Ishikawa (cell line): ENCODE results near the gene FGF8.

Experiments used
- CEBPB ChIP-seq: IDR thresholded peaks from 2 replicates; pipeline ENCODE4 v1.6.1; 2012
- CREB1 ChIP-seq: IDR thresholded peaks from 2 replicates; pipeline ENCODE4 v1.6.1; 2012; ENCODE audit warnings: low read depth
- EGR1 ChIP-seq: IDR thresholded peaks from 2 replicates; pipeline ENCODE4 v1.6.1; 2012
- EP300 ChIP-seq: IDR thresholded peaks from 2 replicates; pipeline ENCODE4 v1.6.1; 2012; ENCODE audit warnings: borderline replicate concordance
- FOXM1 ChIP-seq: IDR thresholded peaks from 2 replicates; pipeline ENCODE4 v1.6.1; 2012; ENCODE audit warnings: low read depth, borderline replicate concordance
- NFIC ChIP-seq: IDR thresholded peaks from 2 replicates; pipeline ENCODE4 v1.6.1; 2012
- RAD21 ChIP-seq: IDR thresholded peaks from 2 replicates; pipeline ENCODE4 v1.6.1; 2012; ENCODE audit warnings: low read depth
- TAF1 ChIP-seq: IDR thresholded peaks from 2 replicates; pipeline ENCODE4 v1.6.1; 2012; ENCODE audit warnings: low read depth, mild to moderate bottlenecking
- TCF12 ChIP-seq: IDR thresholded peaks from 2 replicates; pipeline ENCODE4 v1.6.1; 2012; ENCODE audit warnings: low read depth
- TEAD4 ChIP-seq: IDR thresholded peaks from 2 replicates; pipeline ENCODE4 v1.6.1; 2012
- YY1 ChIP-seq: IDR thresholded peaks from 2 replicates; pipeline ENCODE4 v1.6.1; 2012; ENCODE audit warnings: low read depth
- ZBTB7A ChIP-seq: IDR thresholded peaks from 2 replicates; pipeline ENCODE4 v1.6.1; 2012; ENCODE audit warnings: low read depth
- TF ChIP-seq, protein P1 (sequence below): IDR thresholded peaks from 2 replicates; pipeline ENCODE4 v1.6.1; 2012
- TF ChIP-seq, protein P2 (sequence below): IDR thresholded peaks from 2 replicates; pipeline ENCODE4 v1.6.1; 2012; ENCODE audit warnings: low read depth, mild to moderate bottlenecking
- TF ChIP-seq, protein P3 (sequence below): IDR thresholded peaks from 2 replicates; pipeline ENCODE4 v1.6.1; 2012

Gene FGF8

DNA sequence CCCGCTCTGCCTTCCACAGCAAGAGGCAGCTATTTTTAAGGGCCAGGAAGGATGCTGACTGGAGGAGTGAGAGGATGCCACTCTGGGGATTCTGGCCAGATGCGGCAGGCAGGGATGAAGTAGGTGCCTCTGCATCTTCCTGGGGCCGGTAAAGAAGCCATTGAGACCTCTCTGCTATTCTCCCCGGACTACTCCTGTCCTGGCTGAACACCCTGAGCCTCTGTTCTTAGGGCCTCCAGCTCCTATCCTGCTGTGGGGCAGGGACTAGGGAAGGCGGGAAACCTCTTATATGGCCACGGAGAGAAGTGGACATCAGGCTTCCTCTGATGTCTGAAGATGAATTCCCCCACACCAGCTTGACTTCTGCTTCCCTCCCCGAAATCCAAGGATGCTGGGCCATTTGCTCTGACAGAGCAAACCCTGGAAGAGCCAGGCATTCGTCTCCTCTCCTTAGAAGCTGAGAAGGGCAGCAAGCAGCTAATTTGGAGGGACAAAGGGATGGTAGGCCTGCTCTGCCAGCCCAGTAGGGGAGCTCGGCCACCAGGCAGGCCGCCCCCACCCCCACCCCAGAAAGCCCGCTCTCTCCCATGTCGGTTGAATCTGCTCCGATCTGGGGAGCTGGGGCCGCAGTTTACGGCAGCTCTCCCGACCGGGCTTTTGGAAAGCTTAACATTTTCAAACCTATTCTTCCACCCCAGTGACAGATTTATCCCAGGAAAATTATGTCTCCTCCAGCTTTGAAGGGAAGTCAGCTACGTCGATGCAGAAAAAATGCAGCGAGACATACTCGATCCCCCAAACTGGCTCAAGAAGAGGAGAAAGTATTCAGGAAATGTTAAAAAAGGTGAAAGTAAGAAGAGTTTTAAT is 2.8 kb downstream of the FGF8 start:
- no peak for TF ChIP-seq EGR1
- TF ChIP-seq RAD21 = no peak
- TF ChIP-seq, protein P1, sequence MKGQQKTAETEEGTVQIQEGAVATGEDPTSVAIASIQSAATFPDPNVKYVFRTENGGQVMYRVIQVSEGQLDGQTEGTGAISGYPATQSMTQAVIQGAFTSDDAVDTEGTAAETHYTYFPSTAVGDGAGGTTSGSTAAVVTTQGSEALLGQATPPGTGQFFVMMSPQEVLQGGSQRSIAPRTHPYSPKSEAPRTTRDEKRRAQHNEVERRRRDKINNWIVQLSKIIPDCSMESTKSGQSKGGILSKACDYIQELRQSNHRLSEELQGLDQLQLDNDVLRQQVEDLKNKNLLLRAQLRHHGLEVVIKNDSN = no peak

DNA sequence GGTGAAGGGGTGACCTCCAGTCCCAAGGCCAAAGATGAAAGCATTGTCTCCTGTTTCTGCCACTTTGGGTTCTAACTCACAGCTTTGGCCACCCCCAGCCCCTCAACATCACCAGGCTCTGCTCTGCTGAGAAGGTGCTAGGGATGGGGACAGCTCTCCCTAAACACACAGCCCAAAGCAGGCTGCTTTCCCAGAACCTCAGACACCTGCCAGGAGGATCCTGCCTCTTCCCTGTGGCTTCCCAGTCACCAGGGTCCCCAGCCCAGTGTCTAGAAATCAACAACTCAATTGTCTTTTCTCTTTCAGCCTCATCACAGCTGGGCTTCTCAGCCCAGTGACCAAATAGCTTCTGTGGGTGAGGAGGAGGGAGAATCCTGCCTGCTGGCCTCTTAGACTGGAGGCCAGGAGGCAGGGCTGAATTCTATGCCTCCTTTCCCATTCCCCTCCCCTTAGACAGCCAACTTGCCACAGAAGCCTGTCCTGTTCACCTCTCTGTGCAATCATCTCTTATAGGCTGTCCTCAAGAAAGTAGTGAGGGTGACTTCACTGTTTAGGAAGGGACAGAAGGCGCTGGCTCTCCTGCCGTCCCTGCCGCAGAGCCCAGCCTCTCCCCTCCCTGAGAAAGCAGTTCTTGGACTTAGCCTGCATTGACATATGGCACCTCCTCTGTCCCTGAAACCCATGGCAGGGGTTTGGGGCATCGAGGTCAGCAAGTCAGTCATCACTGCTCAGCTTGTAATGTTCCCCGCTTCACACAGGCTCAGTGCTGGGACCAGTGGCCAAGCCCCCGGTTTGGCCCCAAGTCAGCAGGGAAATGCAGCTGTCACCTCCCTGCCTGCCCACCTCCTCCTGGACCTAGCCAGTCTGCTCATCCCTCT is 3.7 kb downstream of the FGF8 start:
- TF ChIP-seq TCF12 (no peak), EP300 (no peak), RAD21 (no peak), ZBTB7A (no peak), CREB1 (no peak), CEBPB (no peak), YY1 (no peak), EGR1 (no peak), TAF1 (no peak), TEAD4 (no peak), FOXM1 (no peak), NFIC (no peak)
- TF ChIP-seq, protein P2, sequence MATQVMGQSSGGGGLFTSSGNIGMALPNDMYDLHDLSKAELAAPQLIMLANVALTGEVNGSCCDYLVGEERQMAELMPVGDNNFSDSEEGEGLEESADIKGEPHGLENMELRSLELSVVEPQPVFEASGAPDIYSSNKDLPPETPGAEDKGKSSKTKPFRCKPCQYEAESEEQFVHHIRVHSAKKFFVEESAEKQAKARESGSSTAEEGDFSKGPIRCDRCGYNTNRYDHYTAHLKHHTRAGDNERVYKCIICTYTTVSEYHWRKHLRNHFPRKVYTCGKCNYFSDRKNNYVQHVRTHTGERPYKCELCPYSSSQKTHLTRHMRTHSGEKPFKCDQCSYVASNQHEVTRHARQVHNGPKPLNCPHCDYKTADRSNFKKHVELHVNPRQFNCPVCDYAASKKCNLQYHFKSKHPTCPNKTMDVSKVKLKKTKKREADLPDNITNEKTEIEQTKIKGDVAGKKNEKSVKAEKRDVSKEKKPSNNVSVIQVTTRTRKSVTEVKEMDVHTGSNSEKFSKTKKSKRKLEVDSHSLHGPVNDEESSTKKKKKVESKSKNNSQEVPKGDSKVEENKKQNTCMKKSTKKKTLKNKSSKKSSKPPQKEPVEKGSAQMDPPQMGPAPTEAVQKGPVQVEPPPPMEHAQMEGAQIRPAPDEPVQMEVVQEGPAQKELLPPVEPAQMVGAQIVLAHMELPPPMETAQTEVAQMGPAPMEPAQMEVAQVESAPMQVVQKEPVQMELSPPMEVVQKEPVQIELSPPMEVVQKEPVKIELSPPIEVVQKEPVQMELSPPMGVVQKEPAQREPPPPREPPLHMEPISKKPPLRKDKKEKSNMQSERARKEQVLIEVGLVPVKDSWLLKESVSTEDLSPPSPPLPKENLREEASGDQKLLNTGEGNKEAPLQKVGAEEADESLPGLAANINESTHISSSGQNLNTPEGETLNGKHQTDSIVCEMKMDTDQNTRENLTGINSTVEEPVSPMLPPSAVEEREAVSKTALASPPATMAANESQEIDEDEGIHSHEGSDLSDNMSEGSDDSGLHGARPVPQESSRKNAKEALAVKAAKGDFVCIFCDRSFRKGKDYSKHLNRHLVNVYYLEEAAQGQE = no peak
- TF ChIP-seq, protein P1 = no peak
- TF ChIP-seq, protein P3, sequence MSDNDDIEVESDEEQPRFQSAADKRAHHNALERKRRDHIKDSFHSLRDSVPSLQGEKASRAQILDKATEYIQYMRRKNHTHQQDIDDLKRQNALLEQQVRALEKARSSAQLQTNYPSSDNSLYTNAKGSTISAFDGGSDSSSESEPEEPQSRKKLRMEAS = no peak

DNA sequence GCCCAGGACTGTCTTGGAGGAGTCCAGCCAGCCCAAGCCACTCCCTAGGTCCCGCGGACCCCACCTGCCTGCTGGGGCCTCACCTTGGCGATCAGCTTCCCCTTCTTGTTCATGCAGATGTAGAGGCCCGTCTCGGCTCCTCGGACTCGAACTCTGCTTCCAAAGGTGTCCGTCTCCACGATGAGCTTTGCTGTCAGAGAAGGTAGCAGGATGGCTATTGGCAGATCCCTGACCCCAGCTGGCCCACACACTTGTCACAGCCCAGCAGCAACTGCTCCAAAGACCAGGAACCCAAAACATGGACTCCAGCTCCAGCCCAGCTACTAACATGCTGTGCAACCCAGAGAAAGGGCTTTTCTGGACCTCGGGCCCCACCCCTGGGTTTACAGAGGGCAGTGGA is 4.5 kb downstream of the FGF8 start:
- TF ChIP-seq EGR1 = no peak
- TF ChIP-seq, protein P1 = no peak
- no peak for TF ChIP-seq TAF1
- TF ChIP-seq FOXM1 = no peak
- TF ChIP-seq RAD21 = no peak
- TF ChIP-seq NFIC = no peak
- no peak for TF ChIP-seq TCF12
- TF ChIP-seq YY1 = no peak
- TF ChIP-seq, protein P3 = no peak
- TF ChIP-seq TEAD4 = no peak

DNA sequence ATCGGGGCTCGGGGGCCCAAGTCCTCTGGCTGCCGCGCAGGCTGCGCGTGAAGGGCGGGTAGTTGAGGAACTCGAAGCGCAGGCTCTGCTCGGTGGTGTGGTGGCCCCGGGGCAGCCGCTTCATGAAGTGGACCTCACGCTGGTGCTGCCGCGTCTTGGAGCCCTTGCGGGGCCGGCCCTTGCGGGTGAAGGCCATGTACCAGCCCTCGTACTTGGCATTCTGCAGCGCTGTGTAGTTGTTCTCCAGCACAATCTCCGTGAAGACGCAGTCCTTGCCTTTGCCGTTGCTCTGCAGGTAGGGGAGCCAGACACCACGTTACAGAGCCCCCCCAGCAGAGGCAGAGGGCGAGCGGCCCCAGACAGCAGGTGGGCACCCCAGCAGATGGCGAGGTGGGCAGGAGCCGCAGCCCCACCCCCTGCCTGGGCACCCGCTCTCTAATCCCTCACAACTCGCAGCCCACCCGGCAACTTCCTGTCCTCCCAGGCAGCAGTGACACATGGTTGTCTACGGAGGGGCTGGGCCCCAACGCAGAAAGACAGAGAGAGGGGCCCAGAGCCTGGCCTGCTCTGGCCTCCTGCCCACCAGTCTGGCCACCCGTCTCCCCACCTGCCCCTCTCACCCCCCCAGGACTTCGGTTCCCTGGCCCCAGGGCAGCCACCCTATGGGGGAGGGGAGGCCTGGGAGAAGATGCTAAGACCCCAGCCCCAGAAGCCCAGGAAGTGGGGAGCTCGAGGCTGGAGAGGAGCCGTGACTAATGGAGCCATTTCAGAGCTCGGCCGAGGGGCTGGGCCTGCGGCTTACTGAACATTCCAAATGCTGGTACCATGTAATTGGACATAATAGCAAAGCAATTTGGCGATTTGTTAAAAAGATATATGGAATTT is 5.3 kb downstream of the FGF8 start:
- TF ChIP-seq, protein P1 = no peak
- TF ChIP-seq YY1 (no peak), RAD21 (no peak), FOXM1 (no peak), EGR1 (no peak), ZBTB7A (no peak)
- TF ChIP-seq, protein P2 = no peak
